Stimulated activated CD4-positive, alpha-beta T cell treated with anti-CD3 and anti-CD28 coated beads, Interleukin-4, amount 100 ng/mL, for 1 hour (primary cell): ENCODE results near the gene KRT16.
"Not testable (repeated sequence)": the region's sequence is repeated elsewhere in the genome, so short reads cannot be mapped to it uniquely, and the experiment has no call there.

Experiments used
- DNase-seq: peaks from one replicate; pipeline ENCODE4 v3.0.0-alpha.2; 2020

Gene KRT16

DNA sequence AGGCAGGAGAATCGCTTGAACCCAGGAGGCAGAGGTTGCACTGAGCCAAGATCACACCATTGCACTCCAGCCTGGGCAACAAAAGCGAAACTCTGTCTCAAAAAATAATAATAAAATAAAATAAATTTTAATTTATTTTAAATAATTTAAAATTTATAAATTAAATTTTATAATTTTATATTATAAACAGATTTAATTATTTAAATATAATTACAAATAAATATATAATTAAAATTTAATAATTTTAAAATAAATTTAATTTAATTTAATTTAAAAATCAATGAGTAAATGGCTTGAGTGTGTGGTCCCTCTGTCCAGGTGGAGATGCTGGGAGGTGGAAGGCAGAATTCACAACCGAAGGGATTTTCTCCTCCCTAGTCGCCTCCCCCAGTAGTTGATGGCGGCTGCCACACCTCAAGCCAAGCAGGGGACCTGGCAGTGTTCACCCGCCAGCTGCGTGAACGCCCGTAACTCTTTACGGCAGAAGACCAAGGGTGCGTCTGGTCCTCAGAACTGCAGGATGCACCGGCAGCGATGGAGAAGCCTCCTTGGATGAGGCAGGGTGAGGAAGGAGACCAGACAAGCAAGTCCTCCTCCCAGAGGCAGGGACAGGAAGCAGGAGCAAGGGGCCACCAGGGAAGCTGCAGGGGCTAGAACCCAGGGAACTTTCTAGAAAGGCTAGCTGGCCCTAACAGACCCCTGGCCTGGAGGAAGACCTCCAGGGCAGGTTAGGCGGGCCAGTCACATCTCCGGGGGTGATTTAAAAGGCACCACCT, 34.7 kb upstream of the KRT16 start:
- no peak for DNase-seq

DNA sequence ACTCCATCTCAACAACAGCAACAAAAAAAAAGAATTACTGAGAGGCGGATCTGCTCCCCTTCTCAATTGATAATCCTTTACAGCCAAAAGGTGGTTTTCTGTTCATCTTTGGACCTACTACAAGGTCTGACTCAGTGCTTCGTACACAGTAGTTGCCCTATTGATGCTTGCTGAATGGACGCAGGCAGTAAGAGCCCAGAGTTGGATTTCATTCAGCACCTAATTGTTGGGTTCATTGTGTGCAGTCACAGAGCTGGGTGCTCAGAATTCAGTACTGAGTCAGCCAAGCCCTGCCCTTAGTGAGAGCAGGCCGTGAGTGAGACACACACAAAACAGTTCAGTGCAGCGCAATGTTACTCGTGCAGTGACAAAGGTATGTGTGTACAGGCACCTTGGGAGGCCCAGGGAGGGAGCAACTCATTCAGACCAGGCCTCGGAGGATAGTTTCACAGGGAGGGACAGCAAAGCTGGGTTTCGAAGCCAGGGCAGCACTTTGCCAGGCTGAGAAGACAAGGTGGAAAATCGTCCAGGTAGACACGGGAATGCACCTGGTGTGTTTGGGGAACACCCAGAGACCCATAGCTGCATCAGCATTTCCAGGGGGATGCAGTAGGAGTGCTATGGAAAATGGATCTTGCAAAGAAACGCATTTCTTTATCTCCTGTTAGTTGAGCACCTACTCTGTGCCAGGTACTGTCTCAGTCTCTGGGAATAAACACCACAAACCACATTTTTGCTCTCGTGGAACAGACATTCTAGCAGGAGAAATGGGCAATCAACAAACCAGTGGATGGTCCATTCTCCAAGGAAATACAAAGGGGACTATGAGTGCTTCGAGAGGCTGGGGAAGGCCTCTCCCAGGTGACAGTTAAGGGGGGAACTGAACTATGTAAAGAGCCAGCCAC, 29.9 kb upstream of the KRT16 start:
- DNase-seq: no peak

GRCh38 chr17:41640596-41640995, 28.0 kb upstream of the KRT16 start:
- not testable (repeated sequence) for DNase-seq

DNA sequence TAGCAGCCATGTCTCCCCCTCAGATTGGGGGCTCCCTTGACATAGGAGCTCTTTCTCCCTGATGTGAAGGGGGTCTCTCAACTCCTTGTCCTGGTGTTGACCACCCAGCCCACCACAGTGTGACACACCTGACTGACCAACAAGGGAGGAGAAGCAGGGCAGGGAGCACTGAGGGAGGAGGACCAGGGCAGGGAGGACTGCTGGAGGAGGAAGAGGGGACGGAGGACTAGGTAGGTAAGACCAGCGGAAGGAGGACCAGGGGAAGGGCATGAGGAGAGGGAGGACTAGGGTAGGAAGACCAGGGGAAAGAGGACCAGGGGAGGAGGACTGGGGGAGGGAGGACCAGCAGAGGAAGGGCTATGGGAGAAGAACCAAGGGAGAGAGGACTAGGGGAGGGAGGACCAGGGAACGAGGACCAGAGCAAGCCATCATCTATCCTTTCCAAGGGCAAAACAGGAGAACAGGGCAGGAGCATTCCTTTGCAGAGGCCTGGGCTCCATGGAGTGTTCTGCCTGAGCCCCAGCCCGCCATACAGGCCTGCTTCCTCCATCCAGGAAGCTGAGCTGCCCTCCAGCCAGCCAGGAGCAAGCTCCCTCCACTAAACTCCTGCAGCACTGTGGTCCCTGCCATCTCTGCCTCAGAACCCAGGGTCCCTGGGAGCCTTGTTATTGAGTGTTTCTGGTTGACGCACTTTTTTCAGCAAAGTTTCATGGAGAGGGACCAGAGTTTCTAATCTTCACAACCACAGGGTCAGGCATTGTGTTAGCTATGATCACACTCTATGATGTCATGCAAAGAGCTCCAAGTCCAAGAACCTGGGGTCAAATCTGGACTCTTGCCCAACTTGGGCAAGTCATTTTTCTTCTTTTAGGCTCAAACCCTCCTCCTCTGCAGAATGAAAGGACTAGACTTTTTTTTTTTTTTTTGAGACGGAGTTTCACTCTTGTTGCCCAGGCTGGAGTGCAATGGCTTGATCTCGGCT, 27.2 kb upstream of the KRT16 start:
- no peak for DNase-seq

GRCh38 chr17:41638941-41639340, 26.4 kb upstream of the KRT16 start:
- no peak for DNase-seq

- DNase-seq: no peak
Measured at GRCh38 chr17:41638194-41638593, 25.6 kb upstream of the KRT16 start.

GRCh38 chr17:41636652-41637051, 24.1 kb upstream of the KRT16 start:
- DNase-seq: no peak

DNA sequence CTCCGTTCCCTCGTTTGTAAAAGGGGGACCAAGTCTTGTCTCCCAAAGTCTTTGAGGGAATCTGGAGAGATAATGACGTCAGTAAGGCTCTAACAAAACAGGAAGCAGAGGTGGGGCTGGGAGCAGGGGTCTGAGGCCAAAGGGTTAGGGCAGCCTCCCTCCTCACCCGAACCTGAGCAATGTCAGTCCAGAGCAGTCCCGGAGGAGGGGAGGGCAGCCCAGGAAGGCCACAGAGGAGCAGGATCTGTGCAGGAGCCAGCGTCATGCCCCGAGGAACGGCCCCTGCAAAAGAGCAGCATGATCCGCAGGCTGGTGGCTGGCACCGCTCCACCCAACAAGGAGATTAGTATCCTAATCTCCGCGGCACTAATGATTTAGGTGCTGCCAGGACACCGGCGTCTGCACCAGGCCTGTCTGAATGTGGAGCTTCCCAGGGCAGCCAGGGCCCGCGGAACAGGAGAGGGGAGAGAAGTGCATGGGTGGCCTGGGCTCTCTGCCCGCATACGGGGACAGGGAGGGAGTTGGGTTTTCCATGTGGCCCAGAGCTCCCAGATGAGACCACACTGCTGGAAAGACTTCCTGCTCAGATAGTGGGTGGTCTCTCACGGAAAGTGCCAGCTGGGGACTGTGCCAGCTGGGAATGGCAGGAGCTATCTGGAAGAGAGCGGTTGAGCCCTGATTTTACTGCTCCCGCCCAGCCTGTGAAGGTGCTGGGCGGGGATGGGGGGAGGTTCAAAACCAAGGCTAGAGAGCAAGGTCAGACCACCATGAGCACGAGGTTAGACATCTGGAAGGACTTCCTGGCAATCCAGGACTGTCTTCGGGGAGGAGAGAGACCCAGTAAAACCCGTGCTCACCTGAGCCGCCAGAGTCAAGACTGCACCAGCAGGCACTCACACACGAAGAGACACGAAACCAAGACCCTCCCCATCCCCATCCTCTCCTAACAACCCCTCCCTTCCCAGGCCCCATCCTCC, 22.8 kb upstream of the KRT16 start:
- no peak for DNase-seq

GRCh38 chr17:41634639-41635038, 22.1 kb upstream of the KRT16 start:
- DNase-seq: no peak

DNA sequence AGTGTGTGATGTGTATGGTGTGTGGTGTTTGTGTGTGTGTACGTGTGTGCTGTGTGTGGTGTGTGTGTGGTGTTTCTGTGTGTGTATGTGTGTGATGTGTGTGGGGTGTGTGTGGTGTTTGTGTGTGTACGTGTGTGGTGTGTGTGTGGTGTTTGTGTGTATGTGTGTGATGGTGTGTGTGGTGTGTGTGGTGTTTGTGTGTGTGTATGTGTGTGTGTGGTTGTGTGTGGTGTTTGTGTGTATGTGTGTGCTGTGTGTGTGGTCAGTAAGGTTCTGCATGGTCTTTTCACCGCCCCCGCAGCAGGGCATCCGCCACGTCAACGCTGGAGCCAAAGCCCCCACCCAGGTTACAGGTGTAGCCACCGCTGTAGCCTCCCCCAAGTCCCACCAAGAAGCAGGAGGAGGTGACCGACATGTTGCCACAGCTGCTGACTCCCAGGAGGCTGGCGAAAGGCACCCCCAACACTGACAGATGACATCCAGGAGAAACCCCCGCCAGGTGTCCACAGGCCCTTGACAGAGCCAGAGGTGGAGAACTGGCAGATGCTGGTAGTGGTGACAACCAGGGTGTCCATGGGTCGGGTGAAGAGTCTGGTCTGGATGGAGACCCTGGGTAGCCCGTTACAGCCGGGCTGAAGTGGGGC, 21.1 kb upstream of the KRT16 start:
- no peak for DNase-seq

DNA sequence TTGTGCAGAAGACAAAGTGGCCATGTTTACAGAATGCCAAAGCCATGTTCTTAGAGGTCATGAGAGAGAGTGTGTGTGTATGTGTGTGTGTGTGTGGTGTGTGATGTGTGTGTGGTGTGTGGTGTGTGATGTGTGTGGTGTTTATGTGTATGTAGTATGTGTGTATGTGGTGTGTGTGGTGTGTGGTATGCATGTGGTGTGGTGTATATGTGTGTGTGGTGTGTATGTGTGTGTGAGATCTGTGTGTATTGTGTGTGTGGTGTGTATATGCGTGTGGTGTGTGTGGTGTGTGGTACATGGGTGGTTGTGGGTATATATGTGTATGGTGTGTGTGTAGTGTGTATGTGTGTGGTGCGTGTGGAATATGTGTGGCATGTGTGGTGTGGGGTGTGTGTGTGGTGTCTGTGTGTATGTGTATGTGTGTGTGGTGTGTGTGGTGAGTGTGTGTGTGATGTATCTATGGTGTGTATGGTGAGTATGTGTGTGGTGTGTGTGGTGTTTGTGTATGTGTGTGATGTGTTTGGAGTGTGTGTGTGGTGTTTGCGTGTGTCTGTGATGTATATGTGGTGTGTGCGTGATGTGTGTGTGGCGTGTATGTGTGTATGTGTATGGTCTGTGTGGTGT, 20.0 kb upstream of the KRT16 start:
- DNase-seq: no peak

GRCh38 chr17:41631898-41632285, 19.3 kb upstream of the KRT16 start:
- DNase-seq: no peak

GRCh38 chr17:41631025-41631897, 18.7 kb upstream of the KRT16 start:
- no peak for DNase-seq

DNA sequence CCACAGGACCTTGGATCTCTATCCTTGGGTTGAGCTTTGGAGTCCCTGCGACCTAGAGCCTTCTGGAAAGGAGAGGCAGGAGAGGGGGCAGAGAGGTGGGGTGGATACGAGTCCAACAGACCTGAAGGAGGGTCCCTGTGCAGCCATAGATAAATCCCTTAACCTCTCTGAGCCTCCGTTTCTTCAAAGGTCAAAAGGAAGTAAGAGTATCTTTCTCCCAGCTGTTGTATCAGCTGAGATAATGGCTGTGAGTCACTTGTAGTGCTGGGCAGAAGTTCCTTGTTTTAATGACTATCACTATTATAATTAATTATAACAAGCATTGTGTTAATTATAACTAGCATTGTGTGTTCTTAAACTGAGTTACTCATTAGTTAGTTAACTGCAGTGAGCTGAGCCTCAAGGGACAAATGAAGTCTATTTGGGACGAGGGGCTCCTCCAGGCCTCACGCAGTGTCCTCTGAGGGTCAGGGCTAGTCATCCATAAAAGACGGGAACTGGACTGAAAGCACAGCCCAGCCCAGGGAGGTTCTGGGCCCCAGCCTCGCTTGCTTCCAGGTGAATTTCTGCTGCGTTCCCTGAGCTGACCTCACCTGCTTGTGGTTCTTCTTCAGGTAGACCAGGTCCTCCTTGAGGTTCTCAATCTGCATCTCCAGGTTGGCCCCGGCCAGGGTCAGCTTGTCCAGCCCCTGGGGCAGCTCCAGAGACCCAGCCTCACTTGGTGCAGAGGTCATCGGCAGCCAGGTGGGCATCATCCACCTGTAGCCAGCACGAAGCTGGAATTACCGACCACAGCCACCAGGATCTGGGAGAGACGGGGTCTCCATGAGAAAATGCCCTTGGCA, 17.5 kb upstream of the KRT16 start:
- no peak for DNase-seq

- DNase-seq: no peak
Measured at GRCh38 chr17:41629316-41629715, 16.7 kb upstream of the KRT16 start.

GRCh38 chr17:41628621-41629255, 16.2 kb upstream of the KRT16 start:
- DNase-seq: not testable (repeated sequence)

DNA sequence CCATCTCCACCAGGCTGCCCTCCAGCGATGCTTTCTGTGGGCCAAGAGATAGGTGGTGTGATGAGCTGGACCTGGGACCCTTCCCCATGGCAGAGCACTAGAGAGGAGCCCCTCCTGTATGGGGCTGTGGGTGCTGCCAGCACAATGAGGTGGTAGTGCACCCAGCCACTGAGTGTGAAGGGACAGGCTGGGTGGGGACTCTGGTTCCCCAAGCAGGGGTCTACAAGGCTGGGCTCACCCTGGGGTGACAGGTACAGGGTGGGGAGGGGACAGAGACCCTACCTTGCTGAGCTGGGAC, 15.5 kb upstream of the KRT16 start:
- DNase-seq: not testable (repeated sequence)
